Gastrocnemius medialis (tissue), 4 donors: ENCODE measurements around the gene TBC1D13. TPM values are rescaled to one million over a fixed set of nuclear protein-coding genes. Genes with fewer than 3 reads are reported as not detected.

Source experiments
- ATAC-seq, 2 donors: fragments of 150-250 bp; one replicate each; pipeline ENCODE4 v1.9.1; 2016
- DNase-seq, 2 donors: peaks; one replicate each; pipeline ENCODE4 v3.0.0-alpha.2; 2019
- H3K27ac ChIP-seq, 4 donors: fragments of 200-600 bp; sonication (generic); 1 replicate in 1 of 4; 2 replicates in 3 of 4; pipeline ENCODE4 v1.5.1; 2016 to 2018; ENCODE audit warnings: mild to moderate bottlenecking in 2 of 4, moderate library complexity in 1 of 4
- H3K27me3 ChIP-seq, 3 donors: fragments of 200-600 bp; sonication (generic) in 2 of 3; 1 replicate in 1 of 3; 2 replicates in 2 of 3; pipeline versions ENCODE4 v1.5.1 to v1.6.0; 2016 to 2019; ENCODE audit warnings: mild to moderate bottlenecking in 1 of 3, moderate library complexity in 1 of 3
- H3K36me3 ChIP-seq, 2 donors: fragments of 200-600 bp; sonication (generic) in 1 of 2; one replicate each; pipeline ENCODE4 v1.5.1; 2017 to 2018
- H3K4me1 ChIP-seq, 2 donors: fragments of 200-600 bp; sonication (generic) in 1 of 2; one replicate each; pipeline ENCODE4 v1.5.1; 2016 to 2017; ENCODE audit warnings: mild to moderate bottlenecking in 2 of 2
- H3K4me3 ChIP-seq, 4 donors: fragments of 200-600 bp; sonication (generic) in 3 of 4; 1 replicate in 1 of 4; 2 replicates in 3 of 4; pipeline ENCODE4 v1.5.1; 2016 to 2019; ENCODE audit warnings: mild to moderate bottlenecking in 2 of 4
- H3K9me3 ChIP-seq, 3 donors: fragments of 200-600 bp; sonication (generic) in 2 of 3; 1 replicate in 1 of 3; 2 replicates in 2 of 3; pipeline ENCODE4 v1.5.1; 2016 to 2019
- POLR2A ChIP-seq, 2 donors: fragments of 450-650 bp; IDR thresholded peaks; one replicate each; pipeline ENCODE4 v1.6.1; 2017; ENCODE audit warnings: antibody characterized with exemption in 2 of 2, mild to moderate bottlenecking in 2 of 2, moderate library complexity in 2 of 2
- in situ Hi-C, 4 donors: fragments of 200-750 bp; cut with MboI; loops; one replicate each; pipeline versions ENCODE4 v1.15.0 to v1.8.0; 2017; ENCODE audit warnings: low sequenced_read_pairs in 4 of 4
- intact Hi-C: fragments of 100-400 bp; cut with DNase I; formaldehyde crosslinking; loops from one replicate; pipeline ENCODE4 v1.15.1; 2023; ENCODE audit warnings: low total_unique reads
- total RNA-seq, 4 donors: library from RNA; depleted of rRNA; stranded (reverse); fragments of >200 nt; gene quantifications; one replicate each; pipeline versions ENCODE4 v1.1.0 to v1.2.3, GENCODE V29; 2016
- TF ChIP-seq, protein P1 (sequence below), 5 experiments: fragments of 450-650 bp in 3 of 5; fragments of 200-600 bp in 2 of 5; sonication (generic) in 2 of 5; IDR thresholded peaks in 4 of 5; conservative IDR thresholded peaks in 1 of 5; 1 replicate in 4 of 5; 2 replicates in 1 of 5; pipeline ENCODE4 v1.5.1; 2016 to 2019; ENCODE audit warnings: antibody characterized with exemption in 5 of 5, mild to moderate bottlenecking in 3 of 5, moderate library complexity in 3 of 5

Gene TBC1D13
- total RNA-seq, 4 donors from 2014 or later, result 7.8 to 14.3 (median 11.3) TPM

DNA sequence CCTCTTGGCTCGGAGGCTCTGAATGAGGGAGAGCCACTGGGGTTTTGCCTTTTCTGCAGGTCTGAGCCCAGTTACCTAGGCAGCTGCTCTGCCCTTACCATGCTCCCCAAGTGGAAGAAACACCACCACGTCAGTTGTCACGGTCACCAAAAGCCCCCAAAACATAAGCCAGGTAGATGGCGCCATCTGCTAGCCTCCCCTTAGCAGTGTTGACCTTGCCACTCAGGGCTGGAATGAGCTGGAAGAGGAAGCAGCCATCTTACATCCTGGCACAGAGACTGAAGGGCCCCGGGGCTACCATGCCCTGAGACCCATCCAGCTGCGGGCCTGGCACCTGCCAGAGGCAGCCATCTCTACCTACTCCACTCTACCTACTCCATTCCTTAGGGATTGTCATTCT is 22.7 kb upstream of the TBC1D13 start:
- H3K27me3 ChIP-seq, result no peaks in the 10 kb centered on the region
- intact Hi-C loops, result no loop called here
- H3K4me3 ChIP-seq, result no peak overlapping the region
- no peak for TF ChIP-seq POLR2A (IDR thresholded peaks at IDR 0.05)
- TF ChIP-seq, protein P1, sequence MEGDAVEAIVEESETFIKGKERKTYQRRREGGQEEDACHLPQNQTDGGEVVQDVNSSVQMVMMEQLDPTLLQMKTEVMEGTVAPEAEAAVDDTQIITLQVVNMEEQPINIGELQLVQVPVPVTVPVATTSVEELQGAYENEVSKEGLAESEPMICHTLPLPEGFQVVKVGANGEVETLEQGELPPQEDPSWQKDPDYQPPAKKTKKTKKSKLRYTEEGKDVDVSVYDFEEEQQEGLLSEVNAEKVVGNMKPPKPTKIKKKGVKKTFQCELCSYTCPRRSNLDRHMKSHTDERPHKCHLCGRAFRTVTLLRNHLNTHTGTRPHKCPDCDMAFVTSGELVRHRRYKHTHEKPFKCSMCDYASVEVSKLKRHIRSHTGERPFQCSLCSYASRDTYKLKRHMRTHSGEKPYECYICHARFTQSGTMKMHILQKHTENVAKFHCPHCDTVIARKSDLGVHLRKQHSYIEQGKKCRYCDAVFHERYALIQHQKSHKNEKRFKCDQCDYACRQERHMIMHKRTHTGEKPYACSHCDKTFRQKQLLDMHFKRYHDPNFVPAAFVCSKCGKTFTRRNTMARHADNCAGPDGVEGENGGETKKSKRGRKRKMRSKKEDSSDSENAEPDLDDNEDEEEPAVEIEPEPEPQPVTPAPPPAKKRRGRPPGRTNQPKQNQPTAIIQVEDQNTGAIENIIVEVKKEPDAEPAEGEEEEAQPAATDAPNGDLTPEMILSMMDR (IDR thresholded peaks at IDR 0.05 in 4 of 5, conservative IDR thresholded peaks at IDR 0.05 in 1 of 5), result no peak
- no peak for DNase-seq
- peaks cover 10 to 29% of the 10 kb centered on the region in 2 donors for H3K4me1 ChIP-seq
- in situ Hi-C loops, result no loop called here
- H3K9me3 ChIP-seq, result no peaks in the 10 kb centered on the region
- no peaks in the 10 kb centered on the region for H3K36me3 ChIP-seq
- no peak overlapping the region for H3K27ac ChIP-seq
- no peak for ATAC-seq

DNA sequence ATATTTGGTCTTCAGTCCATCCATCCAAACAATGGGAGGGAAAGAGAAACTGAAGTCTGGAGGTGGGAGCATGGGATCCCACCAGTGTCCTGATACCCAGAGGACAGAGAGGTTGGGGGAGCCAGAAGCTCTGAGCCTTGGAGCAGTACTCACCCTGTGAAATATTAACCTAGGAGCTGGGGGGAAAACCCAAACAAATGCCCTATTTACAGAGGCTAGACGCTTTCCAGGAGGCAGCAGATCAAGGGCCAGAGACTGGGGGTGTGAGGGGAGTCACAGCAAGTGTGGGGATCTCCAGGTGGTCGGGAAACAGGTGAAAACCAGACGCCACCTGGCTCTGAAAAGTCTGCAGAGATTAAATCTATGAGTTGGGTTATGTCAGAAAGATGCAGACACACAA is 21.6 kb upstream of the TBC1D13 start:
- H3K4me1 ChIP-seq, result peaks cover 20 to 41% of the 10 kb centered on the region in 2 donors
- intact Hi-C loops, result no loop called here
- DNase-seq (no peak), ATAC-seq (no peak)
- no peaks in the 10 kb centered on the region for H3K36me3 ChIP-seq
- H3K4me3 ChIP-seq, result no peak overlapping the region
- TF ChIP-seq, protein P1 (IDR thresholded peaks at IDR 0.05 in 4 of 5, conservative IDR thresholded peaks at IDR 0.05 in 1 of 5), result no peak
- no peak for TF ChIP-seq POLR2A (IDR thresholded peaks at IDR 0.05)
- in situ Hi-C loops, result no loop called here
- H3K27ac ChIP-seq, result no peak overlapping the region
- H3K27me3 ChIP-seq, result no peaks in the 10 kb centered on the region
- H3K9me3 ChIP-seq, result no peaks in the 10 kb centered on the region

DNA sequence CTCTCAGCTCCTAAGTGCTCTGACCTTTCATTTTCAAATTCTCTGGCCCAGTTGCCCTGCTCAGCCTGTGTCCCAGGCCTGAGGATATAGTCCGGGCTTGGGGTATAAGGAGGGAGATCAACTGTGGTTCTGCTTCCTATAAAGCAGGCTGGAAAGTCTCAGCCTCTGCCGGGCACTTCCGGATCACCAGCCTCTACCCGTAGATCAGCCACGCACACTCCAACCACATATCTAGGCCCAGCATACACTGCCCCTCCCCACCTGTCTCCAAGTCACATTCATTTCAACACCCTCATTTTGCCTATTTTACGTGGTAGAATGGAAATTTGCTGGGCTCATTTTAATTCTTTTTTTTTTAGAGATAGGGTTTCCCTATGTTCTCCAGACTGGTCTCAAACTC is 18.4 kb upstream of the TBC1D13 start:
- intact Hi-C loops, result no loop called here
- no peaks in the 10 kb centered on the region for H3K27me3 ChIP-seq
- DNase-seq (no peak), ATAC-seq (no peak)
- TF ChIP-seq POLR2A (IDR thresholded peaks at IDR 0.05), result no peak
- TF ChIP-seq, protein P1 (IDR thresholded peaks at IDR 0.05 in 4 of 5, conservative IDR thresholded peaks at IDR 0.05 in 1 of 5), result no peak
- H3K4me1 ChIP-seq, result peaks cover 17 to 36% of the 10 kb centered on the region in 2 donors
- no peak overlapping the region for H3K27ac ChIP-seq
- no peak overlapping the region for H3K4me3 ChIP-seq
- in situ Hi-C loops, result no loop called here
- H3K36me3 ChIP-seq, result no peaks in the 10 kb centered on the region
- no peaks in the 10 kb centered on the region for H3K9me3 ChIP-seq

DNA sequence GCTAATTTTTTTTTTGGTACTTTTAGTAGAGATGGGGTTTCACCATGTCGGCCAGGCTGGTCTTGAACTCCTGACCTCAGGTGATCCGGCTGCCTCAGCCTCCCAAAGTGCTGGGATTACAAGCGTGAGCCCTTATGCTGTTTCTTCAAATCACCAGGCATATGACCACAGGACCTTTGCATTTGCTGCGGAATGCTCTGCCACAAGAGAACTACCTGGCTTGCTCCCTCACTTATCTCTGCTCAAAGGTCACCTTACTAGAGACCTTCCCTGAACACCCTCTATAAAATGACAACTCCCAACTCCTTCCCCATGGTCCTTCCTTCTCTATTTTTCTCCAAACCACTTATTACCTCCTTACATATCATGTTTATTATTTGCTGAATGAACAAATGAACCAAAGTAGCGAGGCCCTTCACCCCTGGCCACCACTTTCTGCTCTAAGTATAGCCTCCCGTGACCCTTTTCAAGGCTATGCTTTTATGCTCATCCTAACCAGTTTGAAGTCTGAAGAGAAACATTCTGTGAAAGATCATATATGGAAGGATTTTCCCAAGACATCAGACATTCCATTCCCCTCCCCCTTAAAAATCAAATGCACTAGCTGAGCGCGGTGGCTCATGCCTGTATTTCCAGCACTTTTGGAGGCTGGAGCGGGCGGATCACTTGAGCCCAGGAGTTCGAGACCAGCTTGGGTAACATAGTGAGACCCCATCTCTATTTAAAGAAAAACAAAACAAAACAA is 16.6 kb upstream of the TBC1D13 start:
- in situ Hi-C loops, result no loop called here
- no peak for TF ChIP-seq POLR2A (IDR thresholded peaks at IDR 0.05)
- TF ChIP-seq, protein P1 (IDR thresholded peaks at IDR 0.05 in 4 of 5, conservative IDR thresholded peaks at IDR 0.05 in 1 of 5), result no peak

More for the DNA sequence above, 16.6 kb upstream of the TBC1D13 start:
- H3K27me3 ChIP-seq, result no peaks in the 10 kb centered on the region
- peak overlapping the region; percentile 88 to 99 (median 96) for H3K27ac ChIP-seq
- H3K4me1 ChIP-seq, result peaks cover 17 to 36% of the 10 kb centered on the region in 2 donors
- no peaks in the 10 kb centered on the region for H3K36me3 ChIP-seq
- no peak for ATAC-seq
- intact Hi-C loops, result loop anchor here (1.0 to 5.0 kb wide), 3 partner anchors 17 to 398 kb away; partner anchors contain the start of genes TBC1D13, URM1 and ZDHHC12
- H3K9me3 ChIP-seq, result no peaks in the 10 kb centered on the region
- H3K4me3 ChIP-seq, result peak overlapping the region; percentile 90 to 100 (median 95)
- no peak for DNase-seq
